Right hindlimb (tissue), 1 donor: ENCODE results near the gene BCAP29.

Experiments
- DNase-seq: peaks from one replicate; pipeline ENCODE4 v3.0.0-alpha.2; 2018

BCAP29 gene

GRCh38 chr7:107584716-107585115 is 4.7 kb downstream of the BCAP29 start:
- DNase-seq: no peak

DNA sequence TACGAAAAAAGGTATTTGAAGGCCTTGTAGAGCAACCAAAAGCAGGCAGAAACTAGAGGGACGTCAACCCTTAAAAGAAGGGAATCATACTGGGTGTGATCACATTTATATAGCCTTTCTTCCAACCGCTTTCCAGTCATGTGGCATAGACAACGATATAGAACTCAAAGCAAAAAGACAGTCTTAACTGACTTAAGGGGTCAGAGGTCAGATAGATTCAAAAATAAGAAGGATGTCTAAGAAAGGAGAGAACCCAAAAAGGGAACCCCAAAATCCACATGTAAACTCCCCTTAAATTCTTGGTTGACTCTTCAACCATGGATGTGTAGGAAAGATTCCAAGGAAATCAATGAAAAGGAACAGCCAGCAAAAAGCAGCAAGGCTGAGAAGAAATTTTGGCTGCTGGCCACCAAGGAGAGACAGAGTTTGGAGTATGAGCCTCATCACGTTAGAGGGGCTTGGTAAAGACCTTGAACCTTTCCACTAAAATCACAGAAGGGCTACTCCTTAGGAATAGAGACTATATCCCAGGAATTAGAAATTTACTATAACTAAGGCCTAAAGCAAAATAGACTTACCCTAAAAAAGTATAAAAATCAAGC is 8.6 kb downstream of the BCAP29 start:
- no peak for DNase-seq

DNA sequence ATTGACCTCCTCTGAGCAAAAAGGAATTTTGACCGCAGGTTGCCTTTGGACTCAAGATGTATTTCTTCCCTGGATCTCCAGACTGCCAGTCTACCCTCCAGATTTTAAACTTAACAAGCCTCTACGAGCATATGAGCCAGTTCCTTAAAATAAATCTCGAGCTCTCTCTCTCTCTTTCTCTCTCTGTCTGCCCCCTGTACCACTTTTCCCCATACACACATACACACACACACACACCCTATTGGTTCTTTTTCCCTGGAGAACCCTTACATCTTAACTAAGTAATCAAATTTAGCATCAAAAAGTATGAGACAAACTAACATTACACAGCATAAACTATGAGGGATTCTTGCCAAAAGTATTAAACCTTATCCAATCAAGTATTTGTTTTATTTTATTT is 11.4 kb downstream of the BCAP29 start:
- no peak for DNase-seq

- DNase-seq: no peak
Observed at GRCh38 chr7:107592361-107593024, 12.4 kb downstream of the BCAP29 start.

GRCh38 chr7:107593025-107593410 is 13.0 kb downstream of the BCAP29 start:
- DNase-seq: no peak

GRCh38 chr7:107594961-107595737 is 15.1 kb downstream of the BCAP29 start:
- no peak for DNase-seq

DNA sequence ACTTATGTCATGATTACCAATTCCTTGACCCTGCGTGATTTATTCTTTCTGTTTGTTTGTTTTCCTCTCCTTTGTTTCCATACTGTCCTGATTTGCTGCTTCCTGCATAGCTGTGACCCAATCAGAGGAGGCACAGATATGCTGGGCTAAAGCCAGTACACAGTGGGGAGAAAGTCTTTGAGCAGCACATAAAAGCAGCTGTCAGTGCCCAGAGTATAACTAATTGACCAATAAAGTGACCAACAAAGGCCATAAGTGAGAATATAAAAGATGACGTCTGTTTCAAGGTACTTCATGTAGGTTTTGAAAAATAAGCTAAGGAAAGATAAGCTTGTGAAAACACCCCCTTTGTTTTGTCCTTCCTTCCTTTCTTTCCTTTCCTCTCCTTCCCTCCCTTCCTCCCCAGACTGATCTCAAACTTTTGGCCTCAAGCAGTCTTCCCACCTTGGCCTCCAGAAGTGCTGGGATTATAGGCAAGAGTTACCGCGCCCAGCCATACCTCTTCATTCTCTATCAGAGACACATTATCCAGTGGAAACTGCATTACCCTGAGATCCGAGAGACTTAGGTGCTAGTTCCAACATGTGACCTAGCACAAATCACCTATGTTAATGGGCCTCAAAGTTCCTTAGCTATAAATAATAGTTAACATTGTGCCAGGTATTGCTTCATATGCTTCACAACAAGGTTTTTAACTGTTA is 17.0 kb downstream of the BCAP29 start:
- DNase-seq: no peak

GRCh38 chr7:107597582-107597916 is 17.5 kb downstream of the BCAP29 start:
- no peak for DNase-seq

- no peak for DNase-seq
Observed at GRCh38 chr7:107597953-107598352, 17.9 kb downstream of the BCAP29 start.

DNA sequence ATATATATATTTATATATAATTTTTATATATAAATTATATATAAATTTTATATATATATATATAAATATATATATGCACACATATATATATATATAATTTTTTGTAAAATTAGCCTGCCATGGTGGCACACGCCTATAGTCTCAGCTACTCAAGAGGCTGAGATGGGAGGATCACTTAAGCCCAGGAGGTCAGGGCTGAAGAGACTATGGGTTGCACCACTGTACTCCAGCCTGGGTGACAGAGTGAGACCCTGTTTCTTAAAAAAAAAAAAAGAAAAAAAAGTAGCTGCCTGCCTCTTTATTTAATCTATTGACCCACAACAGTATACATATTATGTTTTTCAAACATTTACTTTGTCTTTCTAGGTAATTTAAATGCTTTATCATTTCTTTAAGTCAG is 19.2 kb downstream of the BCAP29 start:
- no peak for DNase-seq

DNA sequence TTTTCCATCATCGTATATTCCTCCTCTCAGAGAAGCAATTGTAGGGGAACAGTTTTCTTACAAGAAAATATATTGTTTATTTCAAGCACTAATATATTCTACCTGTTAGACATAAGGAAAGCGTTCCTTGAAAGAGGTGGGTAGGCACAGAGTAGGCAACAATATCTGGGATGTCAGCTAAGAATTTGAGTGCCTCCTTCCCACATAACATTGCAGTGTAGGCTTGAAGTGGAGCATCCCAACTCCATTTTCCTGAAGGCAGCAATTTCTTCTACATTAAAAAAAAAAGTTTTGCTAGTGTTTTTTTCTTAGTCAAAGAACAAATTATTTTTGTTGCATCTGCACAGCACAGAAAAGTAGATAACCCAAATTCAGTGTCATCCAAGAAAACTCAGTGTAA is 20.8 kb downstream of the BCAP29 start:
- DNase-seq: no peak

- no peak for DNase-seq
Observed at GRCh38 chr7:107605218-107605815, 25.3 kb downstream of the BCAP29 start.

GRCh38 chr7:107606303-107606702 is 26.3 kb downstream of the BCAP29 start:
- no peak for DNase-seq

DNA sequence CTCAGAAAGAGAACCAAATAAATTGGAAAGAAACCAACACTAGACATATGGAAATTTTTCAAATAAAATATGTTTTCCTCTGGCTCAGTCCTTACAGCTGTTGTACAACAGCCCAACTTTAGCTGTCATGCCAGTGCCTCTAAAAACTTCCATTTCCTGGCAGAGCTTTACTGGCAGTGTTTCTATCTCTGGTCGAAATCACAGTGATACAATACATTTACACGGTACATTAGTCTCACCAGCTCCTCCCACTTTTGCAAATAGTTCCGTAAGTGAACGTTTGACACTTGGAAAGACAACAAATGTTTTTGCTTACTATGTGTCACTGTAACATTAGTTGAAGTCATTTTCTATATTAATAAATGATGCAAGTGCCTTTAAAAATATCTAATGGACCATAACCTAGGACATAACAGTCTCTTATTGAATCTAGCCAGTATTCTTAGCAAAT is 29.8 kb downstream of the BCAP29 start:
- no peak for DNase-seq

GRCh38 chr7:107610323-107610722 is 30.3 kb downstream of the BCAP29 start:
- no peak for DNase-seq

DNA sequence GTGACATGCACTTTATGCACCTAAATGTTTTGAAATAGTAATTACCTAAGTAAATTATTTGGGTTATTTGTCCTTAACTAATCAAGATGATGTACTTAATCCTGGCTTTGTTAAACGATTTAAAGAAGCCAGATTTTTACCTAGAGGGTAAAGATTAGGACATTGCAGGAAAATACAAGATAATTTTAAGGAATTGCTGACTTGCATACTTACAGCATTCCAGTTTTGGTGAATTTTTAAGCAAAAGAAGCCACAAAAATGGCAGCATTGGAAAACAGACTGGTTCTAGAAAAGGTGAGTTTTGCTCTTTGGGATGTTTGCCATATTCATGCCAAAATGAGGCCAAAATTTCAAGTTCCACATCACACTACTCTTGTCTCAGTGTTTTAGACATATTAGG is 33.4 kb downstream of the BCAP29 start:
- DNase-seq: no peak

DNA sequence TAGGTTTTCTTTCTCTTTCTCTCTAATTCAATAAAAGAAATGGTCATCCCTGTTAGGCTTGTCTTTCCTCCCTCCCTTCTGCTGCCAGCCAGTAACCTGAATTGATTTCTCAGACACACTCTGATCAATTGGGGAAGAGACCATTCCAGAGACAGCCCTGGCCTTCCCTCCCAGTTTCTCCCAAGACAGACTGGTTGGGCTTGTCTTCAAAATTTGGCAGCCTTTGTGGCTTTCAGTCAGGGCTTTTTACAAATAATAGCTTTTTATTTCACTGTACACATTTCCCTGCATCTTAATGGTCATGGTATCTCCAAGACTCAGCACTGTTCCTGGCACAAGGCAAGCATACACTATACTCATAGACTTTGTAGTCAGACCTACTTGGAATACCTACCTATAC is 33.9 kb downstream of the BCAP29 start:
- DNase-seq: no peak

- DNase-seq: no peak
Observed at GRCh38 chr7:107614425-107614824, 34.4 kb downstream of the BCAP29 start.

DNA sequence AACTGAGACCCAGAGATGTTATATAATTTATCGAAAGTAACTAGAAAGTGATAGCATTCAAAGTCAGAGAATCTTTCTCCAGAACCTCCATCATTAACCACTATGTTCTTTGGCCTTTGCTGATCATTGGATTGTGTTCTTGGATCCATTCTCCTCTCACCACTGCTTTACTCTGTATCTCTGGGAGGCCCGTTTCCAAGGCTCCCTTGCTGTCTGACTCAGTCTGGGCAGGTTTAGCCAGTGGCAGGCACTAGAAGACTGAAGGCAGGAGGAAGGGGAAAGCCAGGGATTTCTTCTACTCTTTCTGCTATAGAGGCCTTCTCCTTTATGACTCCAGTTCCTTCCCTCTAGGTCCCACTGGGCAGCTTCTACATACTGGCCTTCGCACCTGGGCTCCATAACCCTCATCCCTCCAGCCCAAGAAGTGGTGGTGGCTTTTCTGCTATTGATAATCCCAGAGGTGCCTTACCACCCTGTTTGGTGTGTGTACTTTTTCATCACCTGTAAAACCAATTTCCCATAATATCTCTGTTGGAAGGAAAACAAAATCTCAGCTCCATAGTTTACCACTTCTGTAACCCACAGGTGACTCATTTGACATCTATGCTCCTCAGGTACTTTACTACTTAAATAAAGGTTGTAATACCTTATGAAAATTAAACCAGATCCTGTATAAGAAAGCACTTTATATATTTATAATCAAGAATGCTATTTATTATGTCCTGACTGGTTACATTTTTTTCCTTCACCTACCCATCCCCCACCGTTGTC is 36.0 kb downstream of the BCAP29 start:
- DNase-seq: no peak

DNA sequence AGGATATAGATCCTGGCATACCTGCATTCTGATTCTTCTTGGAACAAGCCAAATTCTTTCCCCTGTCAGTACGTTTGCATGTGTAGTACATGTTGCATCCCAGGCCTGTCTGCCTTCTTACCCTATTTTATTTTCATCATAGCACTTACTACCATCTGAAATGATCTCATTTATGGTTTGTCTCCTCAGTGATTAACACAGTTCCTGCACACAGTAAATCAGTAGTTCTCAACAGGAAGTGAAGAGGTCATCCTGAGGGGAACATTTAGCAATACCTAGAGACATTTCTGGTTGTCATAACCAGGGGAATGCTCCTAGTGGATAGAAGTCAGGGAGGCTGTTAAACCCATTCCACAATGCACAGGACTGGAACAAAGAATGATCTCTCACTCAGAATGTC is 42.4 kb downstream of the BCAP29 start:
- DNase-seq: no peak

DNA sequence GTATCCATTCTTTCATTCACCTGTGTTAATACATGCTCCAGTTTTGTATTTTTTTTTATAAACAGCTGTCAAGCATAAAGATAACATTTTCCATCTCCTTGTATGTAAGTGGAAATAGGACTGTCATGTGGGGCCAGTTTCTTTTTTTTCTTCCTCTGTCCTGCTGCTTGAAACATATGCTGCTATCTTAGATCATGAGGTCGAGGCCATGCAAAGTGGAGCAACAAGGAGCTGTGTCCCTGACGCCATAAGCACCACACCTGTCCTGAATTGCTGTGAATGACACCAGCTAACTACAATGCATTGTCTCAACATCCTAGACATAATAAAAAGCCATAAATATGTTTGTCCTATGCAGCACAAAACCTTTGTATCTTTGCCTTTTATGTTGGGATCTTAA is 42.8 kb downstream of the BCAP29 start:
- DNase-seq: no peak

GRCh38 chr7:107627002-107627401 is 47.0 kb downstream of the BCAP29 start:
- DNase-seq: no peak
